A673 (cell line): ENCODE results near the gene GRAP2.

ENCODE experiments used
- EZH2 ChIP-seq: fragments of 200-600 bp; sonication (generic); IDR thresholded peaks from 2 replicates; pipeline ENCODE4 v1.6.1; 2017; ENCODE audit warnings: borderline replicate concordance, low read depth, mild to moderate bottlenecking, mixed read lengths, antibody characterized with exemption, low read length; ENCODE audit not compliant: poor library complexity, severe bottlenecking
- TF ChIP-seq, protein P1 (sequence below): fragments of 300-800, 200-600 bp; sonication (generic); conservative IDR thresholded peaks from 2 replicates; pipeline ENCODE4 v1.5.1; 2017; ENCODE audit warnings: low read depth, mild to moderate bottlenecking, antibody characterized with exemption, low read length, moderate library complexity, mixed read lengths

- TF ChIP-seq, protein P1, sequence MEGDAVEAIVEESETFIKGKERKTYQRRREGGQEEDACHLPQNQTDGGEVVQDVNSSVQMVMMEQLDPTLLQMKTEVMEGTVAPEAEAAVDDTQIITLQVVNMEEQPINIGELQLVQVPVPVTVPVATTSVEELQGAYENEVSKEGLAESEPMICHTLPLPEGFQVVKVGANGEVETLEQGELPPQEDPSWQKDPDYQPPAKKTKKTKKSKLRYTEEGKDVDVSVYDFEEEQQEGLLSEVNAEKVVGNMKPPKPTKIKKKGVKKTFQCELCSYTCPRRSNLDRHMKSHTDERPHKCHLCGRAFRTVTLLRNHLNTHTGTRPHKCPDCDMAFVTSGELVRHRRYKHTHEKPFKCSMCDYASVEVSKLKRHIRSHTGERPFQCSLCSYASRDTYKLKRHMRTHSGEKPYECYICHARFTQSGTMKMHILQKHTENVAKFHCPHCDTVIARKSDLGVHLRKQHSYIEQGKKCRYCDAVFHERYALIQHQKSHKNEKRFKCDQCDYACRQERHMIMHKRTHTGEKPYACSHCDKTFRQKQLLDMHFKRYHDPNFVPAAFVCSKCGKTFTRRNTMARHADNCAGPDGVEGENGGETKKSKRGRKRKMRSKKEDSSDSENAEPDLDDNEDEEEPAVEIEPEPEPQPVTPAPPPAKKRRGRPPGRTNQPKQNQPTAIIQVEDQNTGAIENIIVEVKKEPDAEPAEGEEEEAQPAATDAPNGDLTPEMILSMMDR = no peak
- TF ChIP-seq EZH2 = no peak
Measured at GRCh38 chr22:39916496-39916895, 15.6 kb downstream of the GRAP2 start.
